Measurements from ENCODE around the gene AXL. TPM values are rescaled to one million over a fixed set of nuclear protein-coding genes. Genes with fewer than 3 reads are reported as not detected.

AXL gene
- total and polyA plus RNA-seq, 2 donors (not counting 3 experiments of a cell fraction or from before 2014, with no cell fraction given), result 86.9 to 172 TPM

- dilution Hi-C loops (cut with MboI; ENCODE audit: extremely low pct_ligation_motif_present, low sequenced_read_pairs) (no loop called here), intact Hi-C loops (cut with micrococcal nuclease) (no loop called here)
- DNase-seq (ENCODE audit: low read depth, low spot score), result no peak
- peaks cover 24 to 43% of the 10 kb centered on the region in 2 experiments for H3K36me3 ChIP-seq (ENCODE audit: control insufficient read depth in 2 of 2, extremely low read depth in 1 of 2, insufficient read depth in 2 of 2, low read length in 2 of 2)
- no peaks in the 10 kb centered on the region for H3K4me1 ChIP-seq (ENCODE audit: control insufficient read depth, extremely low read depth, insufficient read depth, low read length)
- H3K4me2 ChIP-seq (ENCODE audit: insufficient read depth, low read length), result no peak overlapping the region
- BruUV-seq (replicated peaks), result no TSS peak
- H3K79me2 ChIP-seq (ENCODE audit: control insufficient read depth, insufficient read depth, low read length), result peaks cover 15% of the 10 kb centered on the region
- TF ChIP-seq FOS (IDR thresholded peaks at IDR 0.05; ENCODE audit: borderline replicate concordance, insufficient read depth, low read length) (no peak), POLR2AphosphoS5 (IDR thresholded peaks at IDR 0.05; ENCODE audit: insufficient read depth, low read depth, low read length) (peak; percentile 16)
- H2AFZ ChIP-seq (ENCODE audit: low read depth, low read length), result no peak overlapping the region
- no peak overlapping the region for H3K4me3 ChIP-seq (replicated peaks in 1 of 3; ENCODE audit: insufficient read depth in 1 of 3, low read depth in 1 of 3, low read length in 3 of 3)
- ChIA-PET POLR2A (no interaction called here), CTCF (interaction anchor here (0.6 kb wide), 1 partner anchor 34 kb away, joined by 3 read pairs; no protein-coding TSS in a partner anchor)
- no peaks in the 10 kb centered on the region for H3K9me1 ChIP-seq (replicated peaks; ENCODE audit: control insufficient read depth, extremely low read depth, insufficient read depth, low read length)
- no peak overlapping the region for H3K9ac ChIP-seq (replicated peaks; ENCODE audit: extremely low read depth, insufficient read depth, low read length)
- FAIRE-seq, result no peak
- H3K9me3 ChIP-seq (replicated peaks; ENCODE audit: control insufficient read depth, insufficient read depth, low read length), result no peaks in the 10 kb centered on the region
- no peak overlapping the region for H3K27ac ChIP-seq (ENCODE audit: insufficient read depth, low read depth, low read length)
- no peaks in the 10 kb centered on the region for H4K20me1 ChIP-seq (replicated peaks; ENCODE audit: control insufficient read depth, extremely low read depth, insufficient read depth, low read length)
- H3K27me3 ChIP-seq (ENCODE audit: control insufficient read depth in 2 of 2, insufficient read depth in 2 of 2, low read length in 2 of 2), result no peaks in the 10 kb centered on the region
Measured at GRCh38 chr19:41238244-41238643, 19.2 kb downstream of the AXL start.

- H3K9me3 ChIP-seq (replicated peaks; ENCODE audit: control insufficient read depth, insufficient read depth, low read length), result no peaks in the 10 kb centered on the region
- H3K79me2 ChIP-seq (ENCODE audit: control insufficient read depth, insufficient read depth, low read length), result peaks cover 16% of the 10 kb centered on the region
- ChIA-PET POLR2A (interaction anchor here (0.8 kb wide), 1 partner anchor 21 kb away, joined by 3 read pairs; the partner anchor contains the start of gene AXL), CTCF (interaction anchor here (0.9 kb wide), 1 partner anchor 35 kb away, joined by 4 read pairs; no protein-coding TSS in a partner anchor)
- H3K27ac ChIP-seq (ENCODE audit: insufficient read depth, low read depth, low read length), result no peak overlapping the region
- H3K4me3 ChIP-seq (replicated peaks in 1 of 3; ENCODE audit: insufficient read depth in 1 of 3, low read depth in 1 of 3, low read length in 3 of 3), result no peak overlapping the region
- no peaks in the 10 kb centered on the region for H4K20me1 ChIP-seq (replicated peaks; ENCODE audit: control insufficient read depth, extremely low read depth, insufficient read depth, low read length)
- peaks cover 25 to 37% of the 10 kb centered on the region in 2 experiments for H3K36me3 ChIP-seq (ENCODE audit: control insufficient read depth in 2 of 2, extremely low read depth in 1 of 2, insufficient read depth in 2 of 2, low read length in 2 of 2)
- intact Hi-C loops (cut with micrococcal nuclease) (no loop called here), dilution Hi-C loops (cut with MboI; ENCODE audit: extremely low pct_ligation_motif_present, low sequenced_read_pairs) (no loop called here)
- H3K9me1 ChIP-seq (replicated peaks; ENCODE audit: control insufficient read depth, extremely low read depth, insufficient read depth, low read length), result no peaks in the 10 kb centered on the region
- DNase-seq (ENCODE audit: low read depth, low spot score) (no peak), FAIRE-seq (no peak)
- no peaks in the 10 kb centered on the region for H3K27me3 ChIP-seq (ENCODE audit: control insufficient read depth in 2 of 2, insufficient read depth in 2 of 2, low read length in 2 of 2)
- no peaks in the 10 kb centered on the region for H3K4me1 ChIP-seq (ENCODE audit: control insufficient read depth, extremely low read depth, insufficient read depth, low read length)
- TF ChIP-seq POLR2AphosphoS5 (IDR thresholded peaks at IDR 0.05; ENCODE audit: insufficient read depth, low read depth, low read length) (no peak), POLR2A (IDR thresholded peaks at IDR 0.05; ENCODE audit: low read depth, low read length) (no peak), EZH2 (IDR thresholded peaks at IDR 0.05; ENCODE audit: borderline replicate concordance, low read depth, low read length, severe bottlenecking) (no peak), FOS (IDR thresholded peaks at IDR 0.05; ENCODE audit: borderline replicate concordance, insufficient read depth, low read length) (no peak), GATA2 (IDR thresholded peaks at IDR 0.05; ENCODE audit: insufficient read depth, insufficient read length, low read depth, low read length) (no peak), MYC (IDR thresholded peaks at IDR 0.05; ENCODE audit: low read depth, low read length) (no peak), JUN (IDR thresholded peaks at IDR 0.05; ENCODE audit: borderline replicate concordance, insufficient read depth, insufficient read length, low read depth) (no peak)
- TF ChIP-seq, protein P1, sequence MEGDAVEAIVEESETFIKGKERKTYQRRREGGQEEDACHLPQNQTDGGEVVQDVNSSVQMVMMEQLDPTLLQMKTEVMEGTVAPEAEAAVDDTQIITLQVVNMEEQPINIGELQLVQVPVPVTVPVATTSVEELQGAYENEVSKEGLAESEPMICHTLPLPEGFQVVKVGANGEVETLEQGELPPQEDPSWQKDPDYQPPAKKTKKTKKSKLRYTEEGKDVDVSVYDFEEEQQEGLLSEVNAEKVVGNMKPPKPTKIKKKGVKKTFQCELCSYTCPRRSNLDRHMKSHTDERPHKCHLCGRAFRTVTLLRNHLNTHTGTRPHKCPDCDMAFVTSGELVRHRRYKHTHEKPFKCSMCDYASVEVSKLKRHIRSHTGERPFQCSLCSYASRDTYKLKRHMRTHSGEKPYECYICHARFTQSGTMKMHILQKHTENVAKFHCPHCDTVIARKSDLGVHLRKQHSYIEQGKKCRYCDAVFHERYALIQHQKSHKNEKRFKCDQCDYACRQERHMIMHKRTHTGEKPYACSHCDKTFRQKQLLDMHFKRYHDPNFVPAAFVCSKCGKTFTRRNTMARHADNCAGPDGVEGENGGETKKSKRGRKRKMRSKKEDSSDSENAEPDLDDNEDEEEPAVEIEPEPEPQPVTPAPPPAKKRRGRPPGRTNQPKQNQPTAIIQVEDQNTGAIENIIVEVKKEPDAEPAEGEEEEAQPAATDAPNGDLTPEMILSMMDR (IDR thresholded peaks at IDR 0.05; ENCODE audit: extremely low read depth in 1 of 2, insufficient read depth in 1 of 2, low read depth in 1 of 2, low read length in 2 of 2), result no peak
- TF ChIP-seq, protein P2, sequence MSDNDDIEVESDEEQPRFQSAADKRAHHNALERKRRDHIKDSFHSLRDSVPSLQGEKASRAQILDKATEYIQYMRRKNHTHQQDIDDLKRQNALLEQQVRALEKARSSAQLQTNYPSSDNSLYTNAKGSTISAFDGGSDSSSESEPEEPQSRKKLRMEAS (IDR thresholded peaks at IDR 0.05; ENCODE audit: insufficient read depth, insufficient read length), result no peak
- H3K4me2 ChIP-seq (ENCODE audit: insufficient read depth, low read length), result no peak overlapping the region
- H2AFZ ChIP-seq (ENCODE audit: low read depth, low read length), result no peak overlapping the region
- no peak overlapping the region for H3K9ac ChIP-seq (replicated peaks; ENCODE audit: extremely low read depth, insufficient read depth, low read length)
- no TSS peak for BruUV-seq (replicated peaks)
Measured at GRCh38 chr19:41239363-41239762, 20.3 kb downstream of the AXL start.

All from endothelial cell of umbilical vein (primary cell).